DMS53 treated with DMSO at 0.1 percent for 48 hours (cell line): ENCODE results near the gene PCCA.
"Not testable (repeated sequence)": the region's sequence is repeated elsewhere in the genome, so short reads cannot be mapped to it uniquely, and the experiment has no call there.

Source experiments
- DNase-seq: peaks from one replicate; lab custom pipeline; 2025; ENCODE audit not compliant: unreplicated experiment; lab: John Stamatoyannopoulos, UW

PCCA gene

DNA sequence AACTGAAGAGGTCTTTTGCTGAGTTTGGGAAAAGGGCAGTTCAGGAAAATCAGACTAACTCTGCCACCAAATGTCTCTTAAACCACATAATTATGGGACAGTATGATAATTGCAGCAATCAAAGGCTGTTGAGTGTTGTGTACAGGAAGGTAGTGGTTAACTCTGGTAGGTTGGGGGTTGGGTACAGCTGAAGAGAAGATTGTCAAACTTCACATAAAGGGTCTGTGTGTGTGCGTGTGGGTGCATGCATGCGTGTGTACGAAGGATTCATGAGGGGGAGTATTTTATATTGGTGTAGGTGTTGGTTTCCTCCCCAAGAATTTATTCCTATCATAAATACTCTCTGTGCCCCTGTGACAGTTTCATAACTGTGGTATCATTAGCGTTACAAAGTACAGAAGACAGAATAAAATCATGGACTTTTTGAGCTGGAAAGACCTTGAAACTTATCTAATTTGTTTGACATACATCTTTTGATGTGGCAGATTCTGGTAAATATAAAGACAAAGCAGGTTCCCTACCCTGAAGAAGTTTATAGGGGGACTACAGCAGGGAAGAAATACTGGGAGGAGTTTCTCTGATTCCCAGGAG lies 94.1 kb downstream of the PCCA start:
- no peak for DNase-seq

DNA sequence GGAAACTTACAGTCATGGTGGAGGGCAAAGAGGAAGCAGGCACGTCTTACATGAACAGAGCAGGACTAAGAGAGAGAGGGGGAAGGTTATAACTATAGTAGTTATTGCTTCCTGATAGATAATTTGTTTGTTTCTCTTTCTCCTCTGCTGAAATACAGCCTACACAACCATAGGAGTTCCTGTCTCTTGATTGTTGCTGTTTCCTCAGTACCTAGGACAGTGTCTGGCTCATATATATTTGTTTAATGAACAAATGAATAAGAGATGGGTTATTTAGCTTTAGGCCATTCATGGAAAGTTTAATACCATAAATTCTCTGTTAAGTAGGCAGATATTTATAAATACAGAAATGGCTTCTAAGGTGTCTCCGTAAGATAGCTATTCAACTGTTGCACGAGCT lies 95.2 kb downstream of the PCCA start:
- no peak for DNase-seq

DNA sequence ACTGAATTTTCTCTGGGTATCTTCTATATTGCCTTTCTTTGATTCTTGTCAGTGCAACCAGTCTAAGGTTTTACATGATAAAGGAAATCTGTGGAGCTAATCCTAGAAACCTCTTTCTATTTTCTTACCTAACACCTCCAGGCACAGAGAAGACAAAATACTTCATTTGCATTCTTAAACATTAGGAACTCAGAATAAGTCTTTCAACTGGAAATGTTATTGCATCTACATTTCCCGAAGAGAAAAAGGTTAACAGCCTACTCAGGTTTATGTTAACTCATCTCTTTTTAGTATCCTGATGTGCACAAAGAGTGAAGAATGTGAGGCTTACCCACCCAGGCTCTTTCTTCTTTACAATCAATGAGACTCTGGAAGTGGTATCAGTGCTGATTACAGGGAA lies 106.7 kb downstream of the PCCA start:
- no peak for DNase-seq

DNA sequence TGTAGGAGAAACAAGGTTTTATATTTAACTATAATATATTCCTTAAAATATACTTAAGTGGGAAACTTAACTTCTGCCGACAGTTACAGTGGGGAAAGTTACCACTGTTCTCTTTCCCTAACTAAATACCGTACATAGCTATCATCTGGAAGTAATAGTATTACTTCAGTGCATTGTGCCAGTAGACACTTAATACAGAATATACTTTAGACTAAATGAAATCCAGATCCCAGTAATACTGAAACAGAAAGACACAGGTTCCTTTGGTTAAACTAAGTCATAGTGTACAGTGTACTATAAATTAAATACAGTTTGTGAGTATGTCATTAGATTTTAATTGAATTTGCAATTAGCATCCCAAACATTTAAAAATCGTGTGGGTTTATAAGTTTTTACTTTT lies 107.5 kb downstream of the PCCA start:
- DNase-seq: no peak

DNA sequence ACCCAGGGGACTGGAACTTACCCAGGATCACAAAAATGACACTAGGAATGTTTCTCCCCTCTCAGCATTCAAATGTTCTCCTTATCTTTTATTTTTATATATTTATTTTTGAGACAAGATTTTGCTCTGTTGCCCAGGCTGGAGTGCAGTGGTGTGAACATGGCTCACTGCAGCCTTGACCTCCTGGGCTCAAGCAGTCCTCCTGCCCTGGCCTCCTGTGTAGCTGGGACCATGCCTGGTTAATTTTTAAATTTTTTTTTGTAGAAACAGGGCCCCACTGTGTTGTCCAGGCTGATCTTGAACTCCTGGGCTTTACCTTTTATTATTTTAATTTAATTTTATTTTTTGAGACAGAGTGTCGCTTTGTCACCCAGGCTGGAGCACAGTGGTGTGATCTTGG lies 108.2 kb downstream of the PCCA start:
- no peak for DNase-seq

DNA sequence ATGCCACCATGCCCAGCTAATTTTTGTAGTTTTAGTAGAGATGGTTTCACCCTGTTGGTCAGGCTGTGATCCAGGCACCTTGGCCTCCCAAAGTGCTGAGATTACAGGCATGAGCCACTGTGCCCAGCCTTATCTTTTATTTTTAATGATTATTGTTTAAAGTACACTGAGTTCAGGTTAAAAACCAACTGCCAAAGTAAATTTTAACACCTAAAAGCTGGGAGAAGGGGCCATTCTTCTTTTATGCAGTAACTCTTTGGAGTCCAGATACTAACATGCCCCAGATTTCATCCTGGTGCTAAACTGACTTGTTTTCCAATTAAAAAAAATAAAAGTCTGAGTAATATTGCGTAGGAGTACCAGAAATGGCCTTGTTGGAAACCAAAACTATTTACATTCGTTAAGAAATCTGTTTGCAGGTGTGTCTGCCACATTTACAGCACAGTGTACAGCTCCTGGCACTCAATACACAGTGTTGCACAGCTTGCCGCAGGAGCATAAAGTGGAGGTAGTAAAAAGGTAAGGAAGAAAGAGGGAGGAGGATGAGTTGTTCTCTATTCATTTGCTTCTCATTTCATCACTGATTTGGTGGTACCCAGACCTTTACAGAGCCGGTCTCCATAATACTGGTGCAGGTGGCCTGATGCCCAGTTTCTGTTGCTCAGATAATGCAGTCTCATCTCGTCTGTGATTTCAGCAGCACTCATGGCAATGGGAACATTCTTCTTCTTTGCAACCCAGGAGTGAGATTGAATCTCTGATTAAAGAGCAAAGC lies 108.9 kb downstream of the PCCA start:
- DNase-seq: no peak

DNA sequence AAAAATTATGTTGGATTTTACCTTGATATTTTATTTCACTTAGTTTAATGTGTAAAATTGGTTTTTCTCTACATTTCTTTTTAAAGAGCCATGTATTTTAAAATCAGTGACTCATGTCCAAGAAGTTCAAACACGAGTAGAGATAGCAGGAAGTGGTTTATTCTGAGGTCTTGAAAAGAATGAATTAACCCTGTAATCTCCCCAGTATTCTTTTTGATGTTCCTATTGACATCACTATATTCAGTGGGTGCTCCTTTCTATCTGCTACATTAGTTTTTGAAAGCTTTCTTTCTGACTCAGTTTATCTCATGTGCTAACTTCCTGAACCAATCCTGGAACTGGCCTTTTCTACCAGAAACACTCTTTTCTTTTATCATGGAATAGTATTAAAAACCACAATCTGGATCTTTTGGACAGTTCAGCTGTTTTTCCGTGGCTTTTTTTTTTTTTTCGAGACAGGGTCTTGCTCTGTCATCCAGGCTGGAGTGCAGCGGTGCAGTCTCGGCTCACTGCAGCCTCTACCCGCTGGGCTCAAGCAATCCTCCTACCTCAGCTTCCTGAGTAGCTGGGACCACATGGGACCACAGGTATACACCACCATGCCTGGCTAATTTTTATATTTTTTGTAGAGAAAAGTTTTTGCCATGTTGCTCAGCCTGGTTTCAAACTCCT lies 114.9 kb downstream of the PCCA start:
- no peak for DNase-seq

DNA sequence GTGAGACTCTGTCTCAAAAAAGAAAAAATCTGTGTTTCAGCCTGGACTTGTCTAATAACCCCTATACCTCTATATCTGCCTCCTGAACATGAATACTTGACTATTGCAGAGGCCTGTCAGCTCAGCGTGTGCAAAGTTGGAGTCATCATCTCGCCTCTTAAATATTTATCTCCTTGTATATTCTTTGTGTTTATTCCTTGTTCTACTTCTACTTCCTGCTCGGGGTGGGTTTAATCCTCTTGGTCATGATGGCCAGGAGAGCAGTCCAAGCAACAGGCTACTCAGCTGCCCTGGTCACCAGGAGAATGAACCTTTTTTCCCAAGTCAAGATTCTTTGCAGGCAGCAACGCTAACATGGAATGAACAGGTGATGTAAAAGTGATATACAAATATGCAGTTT lies 119.1 kb downstream of the PCCA start:
- no peak for DNase-seq

DNA sequence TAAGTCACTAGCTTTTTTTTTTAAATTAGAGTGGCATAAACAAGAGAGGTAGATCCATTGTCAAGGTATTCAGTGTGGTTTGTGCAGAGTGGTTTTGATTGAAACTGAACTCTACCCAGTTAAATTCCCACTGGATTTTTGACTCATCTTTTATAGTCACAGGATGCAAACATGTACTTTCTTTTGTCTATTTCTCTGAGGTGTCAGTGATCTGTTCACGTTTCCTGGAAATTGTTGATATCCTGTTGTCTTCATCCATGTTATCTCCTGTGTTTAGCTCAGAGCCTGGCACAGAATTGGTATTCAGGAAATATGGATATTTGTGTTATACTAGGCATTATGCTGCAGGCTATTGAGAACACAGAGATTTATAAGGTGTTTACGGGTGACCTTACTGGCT lies 119.7 kb downstream of the PCCA start:
- no peak for DNase-seq

DNA sequence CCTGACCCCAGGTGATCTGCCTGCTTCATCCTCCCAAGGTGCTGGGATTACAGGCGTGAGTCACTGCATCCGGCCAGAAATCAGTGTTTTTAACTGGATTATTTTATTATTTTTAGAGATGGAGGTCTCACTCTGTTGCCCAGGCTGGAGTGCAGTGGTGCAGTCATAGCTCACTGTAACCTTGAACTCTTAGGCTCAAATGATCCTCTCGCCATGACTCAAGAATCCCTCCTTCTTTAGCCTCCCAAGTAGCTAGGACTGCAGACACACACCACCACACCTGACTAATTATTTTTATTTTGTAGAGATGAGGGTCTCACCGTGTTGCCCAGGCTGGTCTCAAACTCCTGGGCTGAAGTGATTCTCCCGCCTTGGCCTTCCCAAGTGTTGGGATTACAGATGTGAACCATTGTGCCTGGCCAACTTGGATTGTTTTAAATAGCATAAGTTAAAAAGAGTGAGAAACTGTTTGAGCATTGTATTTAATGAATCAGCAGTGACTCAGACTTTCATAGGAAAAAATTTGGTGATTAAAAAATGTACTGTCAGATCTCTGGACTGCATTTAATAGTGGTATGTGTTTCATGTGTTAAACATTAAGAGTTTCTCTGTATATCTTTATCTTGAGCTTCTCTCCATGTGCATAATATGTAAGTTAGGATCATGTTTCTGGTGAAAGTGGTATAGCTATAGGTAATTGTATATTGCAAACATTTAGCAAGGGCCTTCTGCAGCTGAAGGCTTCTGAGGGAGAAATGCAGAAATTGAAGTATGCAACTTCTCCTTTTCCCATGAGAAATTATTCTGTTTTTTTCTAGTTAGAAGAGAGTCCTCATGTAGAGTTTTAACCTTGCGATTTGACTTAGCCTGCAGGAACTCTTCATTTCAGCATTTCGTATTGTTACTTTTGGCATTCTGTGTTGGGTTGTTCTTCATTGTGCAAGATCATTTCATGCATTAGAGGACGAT lies 121.2 kb downstream of the PCCA start:
- DNase-seq: no peak

DNA sequence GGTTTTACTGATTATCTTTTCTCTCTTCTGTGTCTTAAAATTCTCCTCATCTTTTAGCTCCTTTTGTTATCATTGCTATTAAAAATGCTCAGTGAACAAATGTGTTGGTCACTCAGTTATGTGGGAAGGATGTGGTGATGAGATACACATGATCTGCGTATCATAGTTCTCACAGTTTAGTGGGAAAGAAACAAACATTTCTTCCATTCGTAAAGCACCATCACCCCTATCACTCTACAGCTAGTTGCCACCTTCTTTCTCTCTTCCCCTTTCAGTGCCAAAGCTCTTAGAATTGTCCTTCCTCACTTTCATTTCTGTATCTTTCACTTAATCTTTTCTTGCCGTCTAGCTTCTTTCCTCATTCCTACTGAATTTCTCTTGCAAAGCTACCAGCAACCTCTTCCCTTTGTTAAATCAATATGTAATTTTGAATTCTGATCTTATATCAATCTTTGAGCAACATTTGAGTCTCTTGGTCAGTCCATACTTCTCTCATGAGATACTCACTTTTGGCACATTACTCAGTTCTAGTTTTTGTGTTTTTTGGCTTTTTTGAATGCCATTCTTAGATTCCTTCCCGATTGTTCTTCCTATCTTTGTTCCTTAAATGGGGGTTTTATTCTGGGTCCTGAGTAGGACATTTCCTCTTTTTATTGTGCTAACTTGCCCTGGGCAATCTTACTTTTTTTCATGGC lies 122.3 kb downstream of the PCCA start:
- no peak for DNase-seq

DNA sequence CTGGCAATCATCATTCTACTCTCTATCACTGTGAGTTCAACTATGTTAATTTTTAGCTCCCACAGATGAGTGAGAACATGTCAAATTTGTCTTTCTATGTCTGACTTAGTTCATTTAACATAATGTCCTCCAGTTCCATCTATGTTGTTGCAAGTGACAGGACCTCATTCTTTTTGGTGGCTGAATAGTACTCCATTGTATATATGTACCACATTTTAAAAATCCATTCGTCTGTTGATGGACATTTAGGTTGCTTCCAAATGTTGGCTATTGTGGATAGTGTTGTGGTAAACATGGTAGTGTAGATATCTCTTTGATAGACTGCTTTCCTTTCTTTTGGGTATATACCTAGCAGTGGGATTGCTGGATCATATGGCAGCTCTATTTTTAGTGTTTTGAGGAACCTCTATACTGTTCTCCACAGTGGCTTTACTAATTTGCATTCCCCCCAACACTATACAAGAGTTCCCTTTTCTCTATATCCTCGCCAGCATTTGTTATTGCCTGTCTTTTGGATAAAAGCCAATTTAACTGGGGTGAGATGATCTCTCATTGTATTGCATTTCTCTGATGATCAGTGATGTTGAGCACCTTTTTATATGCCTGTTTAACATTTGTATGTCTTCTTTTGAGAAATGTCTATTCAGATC lies 124.1 kb downstream of the PCCA start:
- DNase-seq: no peak

DNA sequence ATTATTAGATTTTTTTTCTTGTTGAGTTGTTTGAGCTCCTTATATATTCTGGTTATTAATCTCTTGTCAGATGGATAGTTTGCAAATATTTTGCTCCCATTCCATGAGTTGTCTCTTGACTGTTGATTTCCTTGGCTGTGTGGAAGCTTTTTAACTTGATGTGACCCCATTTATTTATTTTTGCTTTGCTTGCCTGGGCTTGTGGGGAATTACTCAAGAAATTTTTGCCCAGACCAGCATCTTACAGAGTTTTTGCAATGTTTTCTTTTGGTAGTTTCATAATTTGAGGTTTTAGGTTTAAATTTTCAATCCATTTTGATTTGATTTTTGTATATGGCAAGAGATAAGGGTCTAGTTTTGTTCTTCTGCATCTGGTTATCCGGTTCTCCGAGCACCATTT lies 124.7 kb downstream of the PCCA start:
- no peak for DNase-seq

DNA sequence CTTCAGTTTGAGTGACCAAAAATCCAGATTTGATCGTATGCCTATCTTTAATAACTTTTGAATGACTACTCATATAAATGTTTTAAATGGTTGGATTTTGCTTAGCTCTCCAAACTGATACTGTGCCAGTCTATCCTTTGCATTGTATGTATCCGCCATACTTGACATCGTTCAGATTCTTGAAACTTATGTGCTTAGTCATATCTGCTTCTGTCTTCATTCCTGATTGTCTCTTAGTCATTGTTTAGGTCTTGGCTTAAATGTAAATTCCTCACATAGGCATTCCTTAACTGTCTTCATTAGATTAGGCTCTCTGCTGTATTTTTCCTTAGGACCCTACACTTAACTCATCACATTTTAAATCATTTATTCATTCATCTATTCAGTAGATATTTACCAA lies 126.0 kb downstream of the PCCA start:
- DNase-seq: no peak

DNA sequence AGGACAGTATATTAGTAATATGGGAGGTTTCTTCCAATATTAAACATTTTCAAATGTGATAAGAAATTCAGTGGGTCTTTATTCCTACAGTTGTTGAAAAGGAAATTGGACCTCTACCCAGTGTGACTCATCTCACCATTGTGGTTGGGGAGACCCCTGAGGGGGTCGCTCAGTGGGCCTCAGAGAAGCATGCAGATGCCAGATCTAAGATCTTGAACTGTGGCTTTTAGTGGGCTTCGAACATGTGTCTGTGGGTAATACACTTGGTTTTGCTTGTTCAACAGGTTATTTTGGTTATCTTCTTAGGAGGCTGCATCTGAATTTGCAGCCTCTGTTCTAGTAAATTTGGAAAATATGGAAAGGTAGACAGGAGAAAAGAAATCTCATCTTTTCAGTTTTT lies 132.3 kb downstream of the PCCA start:
- no peak for DNase-seq

DNA sequence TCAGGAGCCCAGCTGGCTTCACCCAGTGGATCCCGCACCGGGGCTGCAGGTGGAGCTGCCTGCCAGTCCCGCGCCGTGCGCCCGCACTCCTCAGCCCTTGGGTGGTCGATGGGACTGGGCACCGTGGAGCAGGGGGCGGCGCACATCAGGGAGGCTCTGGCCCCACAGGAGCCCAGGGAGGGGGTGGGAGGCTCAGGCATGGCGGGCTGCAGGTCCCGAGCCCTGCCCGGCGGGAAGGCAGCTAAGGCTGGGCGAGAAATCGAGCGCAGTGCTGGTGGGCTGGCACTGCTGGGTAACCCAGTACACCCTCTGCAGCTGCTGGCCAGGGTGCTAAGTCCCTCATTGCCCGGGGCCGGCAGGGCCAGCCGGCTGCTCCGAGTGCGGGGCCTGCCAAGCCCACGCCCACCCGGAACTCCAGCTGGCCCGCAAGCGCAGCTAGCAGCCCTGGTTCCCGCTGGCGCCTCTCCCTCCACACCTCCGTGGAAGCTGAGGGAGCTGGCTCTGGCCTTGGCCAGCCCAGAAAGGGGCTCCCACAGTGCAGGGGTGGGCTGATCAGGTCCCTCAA lies 135.2 kb downstream of the PCCA start:
- not testable (repeated sequence) for DNase-seq

DNA sequence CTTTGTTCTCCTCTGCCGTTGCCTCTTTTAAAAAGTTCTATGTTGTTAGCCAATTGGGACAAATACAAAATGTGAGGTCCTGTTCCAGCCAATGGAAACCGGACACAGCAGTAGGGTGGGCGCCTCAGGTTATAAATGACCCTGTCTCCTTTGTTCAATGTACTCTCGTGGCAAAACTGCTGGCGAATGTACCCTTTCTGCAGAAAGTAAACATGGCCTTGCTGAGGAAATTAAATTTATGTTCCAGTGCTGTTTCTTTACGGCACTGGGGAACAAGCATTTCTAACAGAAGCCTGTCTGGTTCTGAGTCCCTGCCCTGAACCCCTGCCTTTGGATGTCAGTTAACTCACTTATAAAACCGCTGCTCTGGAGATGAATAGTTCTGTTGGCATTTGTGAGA lies 140.7 kb downstream of the PCCA start:
- DNase-seq: no peak

DNA sequence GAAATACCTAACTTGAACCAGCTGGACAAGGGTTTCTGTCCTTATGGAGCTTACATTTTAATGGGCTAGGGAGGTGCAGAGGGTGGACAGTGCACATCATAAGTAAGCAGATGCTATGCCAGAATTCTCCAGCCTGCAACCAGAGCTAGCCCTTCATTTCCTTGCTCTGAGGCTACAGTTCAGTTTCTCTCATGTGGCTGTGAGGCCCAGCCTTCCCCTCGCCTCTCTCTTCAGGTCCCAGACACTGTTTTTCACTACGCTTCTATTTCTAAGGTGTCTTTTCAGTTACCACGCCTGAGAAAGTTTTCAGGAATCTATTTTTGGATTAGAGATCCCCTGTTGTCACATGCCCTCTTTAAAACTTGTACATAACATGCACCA lies 141.9 kb downstream of the PCCA start:
- DNase-seq: no peak

DNA sequence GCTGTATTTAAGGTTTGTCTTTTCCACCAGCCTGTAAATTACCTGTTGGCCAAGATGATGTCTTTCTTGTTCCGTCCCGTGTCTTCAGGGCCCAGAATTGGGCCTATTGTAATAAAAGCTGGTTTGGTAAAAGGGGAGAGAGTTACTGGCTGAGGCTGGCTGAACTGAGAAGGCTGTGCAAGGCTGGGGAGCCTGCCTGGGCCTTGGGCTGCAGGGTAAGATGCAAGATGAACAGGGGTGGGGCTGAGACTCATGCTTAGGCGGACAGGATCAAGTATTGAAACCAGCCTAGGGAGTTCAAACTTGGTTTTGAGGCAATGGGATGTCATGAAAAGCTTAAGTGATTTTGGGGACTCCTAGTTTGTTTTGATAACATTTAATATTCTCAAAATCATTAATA lies 142.3 kb downstream of the PCCA start:
- DNase-seq: no peak

DNA sequence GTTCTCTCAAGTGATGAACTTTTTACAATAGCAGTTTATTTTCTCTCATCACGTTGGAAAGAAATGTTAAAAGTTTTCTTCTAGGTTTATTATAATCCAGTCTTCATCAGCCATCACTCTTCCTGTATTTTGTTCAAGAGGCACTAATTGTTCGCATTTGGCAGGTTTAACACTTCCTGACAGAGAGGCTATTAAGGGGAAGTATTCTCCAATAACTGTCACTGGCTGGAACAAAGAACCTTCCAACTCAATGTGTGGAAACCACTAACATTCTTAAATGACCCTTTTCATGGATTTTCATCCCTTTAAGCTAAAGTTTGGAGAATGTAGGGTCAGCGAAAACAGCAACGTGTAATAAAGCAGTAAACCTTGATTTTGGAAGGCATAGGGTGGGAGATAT lies 145.1 kb downstream of the PCCA start:
- DNase-seq: no peak
